ENCODE results near the gene RANBP3L.
"Not testable (repeated sequence)": the region's sequence is repeated elsewhere in the genome, so short reads cannot be mapped to it uniquely, and the experiment has no call there.

The RANBP3L gene, protein sequence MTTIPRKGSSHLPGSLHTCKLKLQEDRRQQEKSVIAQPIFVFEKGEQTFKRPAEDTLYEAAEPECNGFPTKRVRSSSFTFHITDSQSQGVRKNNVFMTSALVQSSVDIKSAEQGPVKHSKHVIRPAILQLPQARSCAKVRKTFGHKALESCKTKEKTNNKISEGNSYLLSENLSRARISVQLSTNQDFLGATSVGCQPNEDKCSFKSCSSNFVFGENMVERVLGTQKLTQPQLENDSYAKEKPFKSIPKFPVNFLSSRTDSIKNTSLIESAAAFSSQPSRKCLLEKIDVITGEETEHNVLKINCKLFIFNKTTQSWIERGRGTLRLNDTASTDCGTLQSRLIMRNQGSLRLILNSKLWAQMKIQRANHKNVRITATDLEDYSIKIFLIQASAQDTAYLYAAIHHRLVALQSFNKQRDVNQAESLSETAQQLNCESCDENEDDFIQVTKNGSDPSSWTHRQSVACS

DNA sequence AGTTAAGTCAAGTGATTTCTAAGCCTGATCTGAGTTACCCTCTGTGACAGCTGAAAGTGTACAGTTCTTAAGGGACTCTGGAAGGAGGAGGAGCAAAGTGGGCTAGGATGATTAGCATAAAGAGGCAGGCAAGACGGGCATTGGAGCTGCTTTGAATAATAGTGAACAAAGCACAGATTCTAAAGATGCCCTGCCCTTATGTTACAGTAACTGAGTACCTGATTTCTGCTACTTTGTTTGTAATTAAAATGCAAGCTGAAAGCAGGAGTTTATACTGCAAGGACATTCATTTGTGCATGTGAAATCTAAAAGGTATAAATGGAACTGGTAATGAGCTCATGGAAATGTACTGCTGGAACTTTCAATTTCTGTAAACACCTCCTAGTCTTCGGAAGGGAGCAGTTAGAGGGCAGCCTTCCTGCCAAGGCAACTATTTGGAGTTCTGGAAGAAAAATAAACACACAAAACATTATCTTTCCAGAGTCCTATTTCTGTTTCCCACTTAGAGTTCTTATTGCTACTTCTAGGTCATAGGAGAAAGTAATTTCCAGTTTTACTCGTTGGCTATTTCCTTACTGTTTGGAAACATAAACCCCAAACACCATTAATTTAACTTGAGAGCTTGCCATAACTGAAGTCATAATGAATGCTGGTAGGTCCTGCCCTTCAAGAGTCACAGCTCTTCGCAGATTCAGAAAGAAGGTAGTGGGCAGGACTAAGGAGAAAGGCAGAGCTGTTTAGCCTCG is at the start of gene RANBP3L:
Gene RANBP3L (minus strand): TSS at position 45 of the 746 bp plus-strand sequence. CDS start 486 bp downstream, outside the sequence.
- DNase-seq, result no peak

DNA sequence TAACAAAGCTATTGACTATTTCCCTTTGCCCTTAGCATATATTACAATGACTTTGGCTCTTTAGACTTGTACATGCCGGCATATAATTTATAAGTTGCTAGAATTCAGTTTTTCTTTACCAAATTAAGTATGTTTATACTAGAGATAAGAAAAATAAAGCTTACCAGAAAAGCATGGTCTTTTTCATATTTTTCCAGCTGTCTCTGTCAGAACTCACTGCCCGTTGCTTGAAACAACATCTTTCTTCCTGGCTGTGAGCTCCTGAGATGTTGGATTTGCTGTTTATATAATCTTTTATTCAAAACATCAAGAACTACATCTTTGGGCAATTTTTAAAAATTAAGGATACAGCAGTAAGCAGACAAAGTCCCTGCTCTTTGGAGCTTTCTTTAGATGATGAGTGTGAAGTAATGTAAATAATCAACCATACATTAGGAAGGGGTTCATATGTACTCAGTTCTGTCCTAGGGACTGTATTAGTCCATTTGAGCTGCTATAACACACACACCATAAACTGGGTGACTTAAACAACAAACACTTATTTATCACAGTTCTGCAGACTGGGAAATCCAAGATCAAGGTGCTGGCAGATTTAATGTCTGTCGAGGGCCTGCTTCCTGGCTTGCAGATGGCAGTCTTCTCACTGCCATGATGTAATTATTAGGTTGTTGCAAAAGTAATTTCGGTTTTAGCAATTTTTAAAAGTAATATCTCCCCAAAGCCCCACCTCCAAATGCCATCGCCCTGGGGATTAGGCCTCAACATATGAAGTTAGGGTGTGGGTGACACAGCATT is 45.4 kb upstream of the RANBP3L start:
- DNase-seq, result no peak

DNA sequence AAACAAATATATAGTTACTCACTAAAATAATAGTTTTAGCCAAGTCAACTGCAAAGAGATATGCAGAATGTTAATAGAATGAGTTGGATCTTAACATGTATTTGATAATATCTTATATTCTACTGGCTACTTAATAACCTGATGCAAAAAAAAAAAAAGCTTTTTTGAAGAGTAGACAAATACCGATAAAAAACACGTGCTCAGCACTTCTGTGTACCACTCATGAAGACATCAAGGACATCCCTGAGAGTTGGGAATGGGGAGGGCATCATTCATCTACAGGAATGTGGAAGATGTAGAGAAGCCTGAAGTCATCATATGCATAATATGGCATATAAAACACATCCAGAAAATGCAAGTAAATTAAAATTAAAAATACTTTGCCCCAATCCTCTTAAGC is 43.2 kb upstream of the RANBP3L start:
- no peak for DNase-seq

DNA sequence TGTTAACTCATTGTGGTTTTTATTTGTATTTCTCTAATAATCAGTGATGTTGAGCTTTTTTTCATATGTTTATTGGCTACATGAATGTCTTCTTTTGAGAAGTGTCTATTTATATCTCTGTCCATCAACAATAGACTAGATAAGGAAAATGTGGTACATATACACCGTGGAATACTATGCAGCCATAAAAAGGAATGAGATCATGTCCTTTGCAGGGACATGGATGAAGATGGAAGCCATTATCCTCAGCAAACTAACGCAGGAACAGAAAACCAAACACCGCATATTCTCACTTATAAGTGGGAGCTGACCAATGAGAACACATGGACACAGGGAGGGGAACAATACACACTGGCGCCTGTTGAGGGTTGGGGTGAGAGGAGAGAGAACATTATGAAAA is 40.0 kb upstream of the RANBP3L start:
- not testable (repeated sequence) for DNase-seq

DNA sequence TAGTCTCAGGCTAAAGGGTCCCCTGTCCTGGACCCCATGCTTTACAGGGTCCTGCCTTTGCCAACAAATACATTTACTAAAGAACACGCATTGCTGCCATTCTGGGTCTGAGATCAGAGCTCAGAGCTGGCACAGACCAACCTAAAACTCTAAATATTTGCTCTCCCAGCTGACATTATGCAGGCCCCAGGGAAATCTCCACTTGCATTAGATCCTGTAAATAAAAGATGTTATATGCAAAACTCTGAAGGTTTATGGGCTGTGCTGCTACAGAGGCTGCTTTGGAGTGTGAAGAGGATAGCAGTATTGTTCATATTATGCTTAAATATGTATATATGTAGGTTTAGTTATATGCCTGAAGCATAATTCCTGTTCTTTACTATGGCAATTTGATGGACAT is 35.9 kb upstream of the RANBP3L start:
- DNase-seq, result no peak

DNA sequence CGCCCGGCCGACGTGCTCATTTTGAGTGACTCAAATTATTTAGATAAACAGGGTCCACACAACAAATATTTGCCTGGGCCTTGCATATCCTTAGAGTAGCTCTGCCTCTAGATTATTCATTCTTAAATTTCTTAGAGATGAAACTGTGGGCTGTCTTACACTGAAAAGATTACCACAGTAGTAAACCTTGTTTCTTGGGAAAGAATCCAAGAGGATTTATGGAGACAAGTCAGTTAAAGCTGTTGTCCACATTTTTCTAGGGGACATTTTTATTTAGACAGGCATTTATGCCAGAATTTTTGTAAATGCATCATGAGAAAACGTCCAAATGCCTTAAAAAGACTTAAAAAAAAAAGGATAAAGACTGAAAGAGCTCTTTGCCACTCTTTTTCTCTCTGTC is 32.6 kb upstream of the RANBP3L start:
- no peak for DNase-seq

DNA sequence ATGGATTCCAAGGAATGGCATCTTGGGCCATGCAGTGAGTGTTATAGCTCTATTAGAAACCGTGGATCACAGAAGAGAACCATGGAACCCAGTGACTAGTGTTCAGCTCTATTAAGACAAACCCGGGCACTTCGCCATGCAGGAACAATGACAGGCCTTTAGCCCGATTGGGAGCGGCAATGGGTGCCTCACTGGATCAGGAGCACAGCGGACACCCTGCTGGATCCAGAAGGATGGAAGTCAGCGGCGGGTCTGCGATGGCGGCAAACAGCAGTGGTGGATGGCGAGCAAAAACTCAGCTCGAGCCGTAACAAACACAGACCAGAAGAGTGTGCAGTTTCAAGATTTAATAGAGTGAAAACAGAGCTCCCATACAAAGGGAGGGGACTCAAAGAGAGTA is 31.0 kb upstream of the RANBP3L start:
- DNase-seq, result not testable (repeated sequence)

DNA sequence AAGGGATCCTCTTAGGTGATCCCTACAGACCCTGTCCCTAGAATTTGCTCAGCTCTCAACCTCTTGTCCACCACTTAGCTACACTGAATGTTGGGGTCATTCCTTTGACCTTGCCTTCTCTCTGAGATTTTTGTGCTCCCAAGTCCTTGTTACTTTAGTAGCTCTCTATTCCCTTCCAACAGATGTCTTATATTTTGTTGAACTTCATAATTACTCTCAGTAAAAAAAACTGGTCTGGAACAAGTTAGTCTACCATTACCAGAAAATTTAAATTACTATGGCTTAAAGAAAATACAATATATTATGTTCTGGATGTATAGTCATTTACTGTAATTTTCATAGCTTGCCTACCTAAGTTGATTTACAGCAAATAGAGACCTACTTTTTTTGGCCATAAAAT is 23.5 kb upstream of the RANBP3L start:
- no peak for DNase-seq

DNA sequence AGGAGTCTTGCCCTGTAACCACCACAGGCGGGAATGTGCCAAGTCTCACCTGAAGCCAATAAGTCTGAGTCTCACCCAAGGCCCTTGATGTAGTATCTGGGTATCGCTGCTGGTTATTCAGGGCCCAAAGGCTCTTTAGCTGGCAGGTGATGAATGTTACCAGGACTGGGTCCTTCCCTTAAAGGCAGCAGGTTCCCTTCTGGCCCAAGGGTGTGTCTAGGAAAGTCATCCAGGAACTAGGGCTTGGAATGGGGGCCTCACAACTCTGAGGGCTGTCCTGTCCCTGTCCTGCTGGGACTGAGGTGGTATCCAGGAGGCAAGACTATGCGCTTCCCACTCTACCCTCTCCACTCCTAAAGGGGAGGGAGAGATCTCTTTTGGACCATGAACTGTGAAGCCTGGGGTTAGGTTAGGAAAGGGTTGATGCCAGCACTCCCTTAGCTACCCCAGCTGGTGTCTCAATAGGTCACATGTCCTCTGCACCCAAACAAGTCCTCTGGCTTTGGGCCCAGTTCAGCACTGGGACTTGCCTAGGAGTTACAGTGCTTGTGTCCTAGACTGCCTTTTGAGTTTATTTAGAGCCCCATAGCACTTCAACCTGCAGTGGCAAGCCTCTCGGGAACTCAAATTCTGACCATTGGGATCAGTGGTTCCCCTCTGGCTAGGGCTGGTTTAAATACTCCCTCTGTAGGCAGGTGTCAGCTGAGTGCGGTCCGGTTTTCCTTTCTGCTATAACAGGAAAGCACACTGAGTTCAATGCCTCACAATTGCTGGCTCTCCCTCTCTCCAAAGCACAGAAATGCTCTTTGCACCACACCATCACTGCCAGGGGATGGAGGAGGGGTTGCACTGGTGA is 22.5 kb upstream of the RANBP3L start:
- no peak for DNase-seq

DNA sequence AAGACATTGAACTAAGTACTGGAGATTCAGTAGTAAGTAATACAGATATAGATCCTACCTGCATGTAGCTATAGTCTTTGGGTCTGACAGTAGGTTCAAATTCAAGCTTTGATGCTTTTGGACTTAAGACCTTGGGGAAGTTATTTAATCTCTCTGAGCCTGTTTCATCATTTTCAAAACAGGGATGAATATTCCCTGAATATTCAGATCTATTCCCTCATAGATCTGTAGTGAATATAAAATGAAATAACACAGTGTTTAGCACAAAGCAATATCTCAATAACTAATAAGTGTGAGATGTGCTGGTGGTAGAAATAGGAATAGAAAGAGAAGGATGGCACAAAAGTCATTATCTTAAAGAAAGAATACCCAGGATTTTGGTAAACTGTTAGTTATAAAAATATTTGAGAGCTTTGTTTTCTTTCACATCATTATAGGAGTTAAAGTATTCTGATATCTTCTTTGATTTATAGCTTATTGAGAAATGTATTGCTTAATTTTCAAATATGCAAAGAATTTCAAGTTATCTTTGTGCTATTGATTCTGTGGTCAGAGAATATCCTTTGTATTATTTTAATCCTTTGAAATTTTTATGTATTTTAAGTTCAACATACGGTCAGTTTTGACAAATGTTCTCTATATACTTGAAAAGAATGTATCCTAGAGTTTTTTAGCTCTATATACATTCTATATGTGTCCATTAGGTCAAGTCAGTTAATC is 11.4 kb upstream of the RANBP3L start:
- DNase-seq, result no peak

DNA sequence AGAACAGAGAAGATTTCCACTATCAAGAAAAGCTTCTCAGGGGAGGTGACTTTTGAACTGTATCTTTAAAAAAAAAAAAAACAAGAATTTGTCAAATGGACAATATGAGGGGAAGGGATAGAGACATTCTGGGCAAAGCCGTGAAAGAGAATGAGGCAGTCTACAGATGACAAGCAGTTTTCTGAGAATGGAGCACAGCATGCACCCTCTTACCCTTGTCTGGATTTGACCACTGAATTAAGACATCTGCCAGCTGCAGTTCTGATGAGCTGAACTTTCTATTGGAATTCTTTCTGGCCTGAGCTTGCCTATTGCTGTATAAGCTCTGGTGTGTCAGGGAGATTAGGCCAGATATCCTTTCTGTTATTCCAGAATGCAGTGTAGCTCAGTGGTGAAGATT is 10.3 kb upstream of the RANBP3L start:
- DNase-seq, result no peak

DNA sequence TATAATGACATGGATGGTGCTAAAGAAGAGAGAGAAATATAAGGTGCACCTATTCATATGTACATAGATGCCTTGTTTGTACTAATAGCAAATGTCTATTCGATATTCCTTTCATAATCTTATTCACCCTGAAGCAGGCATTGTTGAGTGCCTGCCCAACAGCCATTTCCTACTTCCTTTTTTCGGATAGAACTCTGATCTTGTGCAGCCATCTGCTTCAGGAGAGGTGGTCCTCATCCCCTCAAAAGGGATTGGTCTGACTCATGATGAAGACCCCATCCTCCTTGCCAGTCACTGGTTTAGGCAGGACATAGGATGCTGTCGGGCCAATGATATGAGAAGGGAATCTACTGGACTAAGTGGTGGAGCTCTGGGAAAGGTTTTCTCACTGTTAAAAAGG is 8.4 kb upstream of the RANBP3L start:
- no peak for DNase-seq

DNA sequence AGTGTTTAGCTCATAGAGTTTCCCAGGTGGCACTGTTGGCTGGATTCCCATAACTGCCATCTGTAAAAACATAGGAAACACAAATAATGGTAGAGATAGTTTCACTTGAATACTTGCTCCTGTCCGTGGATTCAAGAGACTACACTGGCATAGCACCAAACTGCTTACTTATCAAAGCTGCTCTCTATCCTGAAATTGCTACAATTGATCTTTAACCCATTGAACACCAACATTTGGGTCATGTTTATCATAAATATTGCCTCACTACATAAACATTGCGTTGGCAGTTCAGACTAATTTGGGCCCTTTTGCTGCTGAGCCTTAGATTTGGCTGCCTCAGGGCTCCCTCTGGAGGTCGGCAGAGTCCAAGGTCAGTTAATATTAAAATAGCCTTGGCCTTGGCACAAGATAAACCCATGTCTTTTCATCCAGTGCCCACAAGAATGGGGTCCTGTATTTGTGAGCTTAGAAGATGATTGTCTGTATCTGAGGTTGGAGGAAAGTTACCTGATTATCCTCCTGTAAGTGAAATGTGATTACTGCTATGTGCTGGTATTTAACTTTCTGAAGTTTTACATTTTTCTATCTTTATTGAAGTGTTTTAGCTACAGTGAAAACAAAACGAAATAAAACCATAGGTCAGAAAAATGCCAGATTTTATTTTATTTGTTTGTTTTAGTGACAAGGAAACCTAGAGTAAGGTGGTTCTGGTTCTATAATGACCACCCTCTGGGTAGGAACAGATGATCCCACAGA is 4.0 kb upstream of the RANBP3L start:
- DNase-seq, result peak in 1 of 2 donors; percentile 15

DNA sequence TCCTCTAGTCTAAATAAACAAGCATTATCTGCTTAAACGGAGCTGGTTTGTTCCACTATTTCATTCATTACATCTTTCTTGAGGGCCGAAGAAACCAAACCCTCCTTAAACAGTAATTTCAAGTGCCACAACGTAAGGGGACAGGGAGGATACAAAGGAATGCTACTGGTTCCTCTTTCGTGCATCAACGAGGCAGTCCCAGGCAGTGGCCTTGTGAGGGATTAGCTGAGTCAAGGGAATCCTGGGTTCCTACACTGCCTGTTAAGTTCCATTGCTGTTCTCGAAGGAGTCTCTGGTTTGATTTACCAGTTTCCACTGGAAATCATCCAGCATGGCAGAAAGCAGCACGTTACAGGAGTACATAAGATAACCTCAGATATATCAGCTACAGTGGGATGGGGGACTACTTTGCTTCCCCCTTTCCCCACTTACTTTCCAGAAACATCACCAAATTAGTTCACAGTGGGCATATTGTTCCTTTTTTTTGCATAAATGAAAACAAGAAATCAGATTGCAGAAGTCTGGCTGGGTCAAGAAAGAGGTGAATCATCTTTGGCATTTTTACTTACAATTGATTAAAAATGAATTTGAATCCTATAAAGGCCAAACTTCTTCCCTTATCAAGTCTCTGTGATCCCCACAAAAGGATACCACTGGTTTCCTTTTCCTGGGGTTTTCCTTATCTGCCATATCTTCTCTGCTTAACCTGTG is 2.5 kb upstream of the RANBP3L start:
- no peak for DNase-seq

DNA sequence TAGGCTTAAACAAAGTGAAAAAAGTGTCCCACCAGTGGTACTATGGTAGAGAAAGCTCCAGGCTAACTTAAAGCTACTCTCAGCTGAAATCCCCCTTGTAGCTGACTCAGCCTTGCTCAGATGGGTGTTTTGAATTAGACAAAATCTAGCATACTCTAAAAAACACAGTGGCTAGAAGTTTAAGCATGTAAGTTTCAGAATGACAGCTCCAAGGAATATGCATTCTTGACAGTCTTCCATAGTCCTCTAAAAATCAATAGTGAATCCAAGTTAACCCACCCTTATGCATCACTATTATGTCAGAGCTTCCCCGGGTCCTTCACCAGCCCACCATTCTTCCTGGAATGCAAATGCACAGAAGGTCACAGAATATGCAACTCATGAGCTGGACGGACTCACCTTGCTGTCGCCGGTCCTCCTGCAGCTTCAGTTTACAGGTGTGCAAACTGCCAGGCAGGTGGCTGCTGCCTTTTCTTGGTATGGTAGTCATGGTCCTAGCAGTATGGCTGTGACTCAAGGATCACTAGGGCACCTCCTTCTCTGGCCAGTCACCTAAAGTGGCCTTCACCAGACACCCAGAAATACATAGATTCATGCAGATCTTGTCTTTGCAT is 668 bp downstream of the RANBP3L start:
- DNase-seq, result no peak

DNA sequence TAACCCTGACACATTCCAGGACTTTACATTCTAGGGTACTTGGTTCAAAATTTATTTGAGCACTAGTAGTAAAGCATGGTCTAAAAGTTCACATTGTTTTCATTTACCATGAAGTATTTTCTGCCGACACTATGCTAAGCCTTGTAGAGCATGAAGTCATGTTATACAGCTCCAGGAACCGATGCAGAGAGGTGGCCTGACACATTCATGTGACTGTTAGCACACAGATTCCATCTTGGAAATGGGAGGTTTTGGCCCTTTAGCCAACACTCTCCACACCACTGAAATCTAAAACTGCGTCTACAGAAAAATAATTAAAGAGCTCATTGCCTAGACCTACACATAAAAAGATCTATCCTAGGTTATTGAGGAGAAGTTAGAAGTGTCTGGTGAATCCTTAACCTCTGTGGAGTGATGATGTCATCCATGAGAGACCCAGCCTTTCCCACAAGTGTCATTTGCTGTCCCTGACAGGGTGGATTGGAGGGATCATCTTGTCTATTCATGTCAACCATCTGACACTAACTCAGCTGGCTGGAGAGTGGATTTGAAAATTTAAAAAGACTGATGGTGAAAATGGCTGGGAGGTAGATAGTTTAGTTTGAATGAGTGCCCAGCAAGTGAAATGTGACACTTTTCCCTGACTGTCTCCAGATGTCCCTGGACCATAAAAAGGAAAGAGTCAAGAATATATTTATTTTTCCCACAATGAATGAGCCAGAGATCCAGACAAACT is 1.3 kb downstream of the RANBP3L start:
- DNase-seq, result no peak

DNA sequence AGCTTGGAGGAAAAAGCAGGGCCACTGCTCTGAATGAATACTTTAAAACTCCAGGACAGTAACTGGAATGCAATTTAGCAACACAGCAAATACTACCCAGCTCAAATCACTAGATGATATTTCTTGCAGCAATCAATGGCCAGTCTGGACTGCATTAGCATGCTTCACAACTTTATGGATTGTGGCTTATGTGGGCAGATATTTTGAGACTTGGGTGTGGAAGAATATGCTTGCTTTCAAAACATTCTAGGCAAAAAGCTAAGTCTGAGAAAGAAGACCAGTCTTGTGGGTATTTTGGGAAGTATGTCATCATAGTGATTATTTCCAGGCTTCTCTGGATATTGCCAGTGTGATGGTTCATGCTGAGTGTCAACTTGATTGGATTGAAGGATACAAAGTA is 3.1 kb downstream of the RANBP3L start:
- DNase-seq, result no peak

DNA sequence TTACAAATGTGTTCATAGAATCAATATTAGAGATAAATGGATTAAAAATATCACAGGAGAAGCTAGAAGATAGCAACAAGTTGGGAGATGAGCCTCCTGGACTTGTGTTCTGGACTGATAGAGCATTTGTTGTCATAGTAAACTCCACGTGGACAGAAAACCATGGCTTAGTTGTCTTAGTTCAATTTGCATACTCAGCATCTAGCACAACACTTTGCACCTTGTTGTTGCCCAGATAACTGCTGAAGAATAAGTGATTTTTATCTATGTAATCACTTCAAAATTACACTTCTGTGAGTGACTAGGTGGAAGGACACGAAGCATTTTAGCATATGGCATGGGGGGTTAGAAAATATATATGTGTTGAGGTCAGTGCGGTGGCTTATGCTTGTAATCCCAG is 4.0 kb downstream of the RANBP3L start:
- no peak for DNase-seq

Measured in CD4-positive, alpha-beta T cell treated with Interleukin-1 beta for 1 hour (primary cell).